GM10266 (cell line): ENCODE results near the gene SPG7.
"Not testable (repeated sequence)": the region's sequence is repeated elsewhere in the genome, so short reads cannot be mapped to it uniquely, and the experiment has no call there.

Experiments used
- DNase-seq: peaks from one replicate; pipeline ENCODE4 v3.0.0; 2012; ENCODE audit errors: extremely low spot score
- TF ChIP-seq, protein P1 (sequence below): IDR thresholded peaks from 2 replicates; pipeline ENCODE4 v1.5.1; 2012; ENCODE audit warnings: mild to moderate bottlenecking, low read depth; ENCODE audit not compliant: control insufficient read depth, insufficient read depth; ENCODE audit errors: missing control alignments

The SPG7 gene

DNA sequence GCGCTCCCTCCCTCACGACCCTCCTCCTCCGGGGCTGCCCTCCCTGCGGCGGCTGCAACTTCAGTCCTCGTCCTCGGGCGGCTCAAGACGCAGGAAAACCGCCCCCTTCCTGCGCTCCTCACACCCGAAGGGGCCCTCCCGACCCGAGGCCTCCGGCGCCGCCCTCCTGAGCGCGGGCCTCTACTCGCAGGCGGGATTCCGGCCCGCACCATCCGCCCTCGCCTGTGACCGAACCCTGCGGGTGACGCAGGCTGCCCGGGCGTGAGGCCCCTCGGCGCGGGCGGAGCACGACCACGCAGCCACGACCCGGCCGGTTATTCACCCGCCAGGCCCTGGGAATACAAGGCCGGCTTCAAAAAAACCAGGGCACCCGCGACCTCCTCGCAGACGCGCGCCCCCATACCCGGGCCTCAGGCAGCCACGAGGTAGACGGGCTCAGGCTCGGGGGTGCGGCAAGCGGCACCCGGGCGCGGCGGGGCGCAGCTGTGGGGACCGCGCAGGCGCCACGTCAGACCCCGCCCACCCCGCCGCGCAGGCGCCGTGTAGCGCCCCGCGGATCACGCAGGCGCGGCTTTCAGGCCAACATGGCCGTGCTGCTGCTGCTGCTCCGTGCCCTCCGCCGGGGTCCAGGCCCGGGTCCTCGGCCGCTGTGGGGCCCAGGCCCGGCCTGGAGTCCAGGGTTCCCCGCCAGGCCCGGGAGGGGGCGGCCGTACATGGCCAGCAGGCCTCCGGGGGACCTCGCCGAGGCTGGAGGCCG is at the start of gene SPG7:
Gene SPG7 (plus strand): TSS at position 570 of the 757 bp plus-strand sequence. CDS start 15 bp downstream, at position 585.
- TF ChIP-seq, protein P1, sequence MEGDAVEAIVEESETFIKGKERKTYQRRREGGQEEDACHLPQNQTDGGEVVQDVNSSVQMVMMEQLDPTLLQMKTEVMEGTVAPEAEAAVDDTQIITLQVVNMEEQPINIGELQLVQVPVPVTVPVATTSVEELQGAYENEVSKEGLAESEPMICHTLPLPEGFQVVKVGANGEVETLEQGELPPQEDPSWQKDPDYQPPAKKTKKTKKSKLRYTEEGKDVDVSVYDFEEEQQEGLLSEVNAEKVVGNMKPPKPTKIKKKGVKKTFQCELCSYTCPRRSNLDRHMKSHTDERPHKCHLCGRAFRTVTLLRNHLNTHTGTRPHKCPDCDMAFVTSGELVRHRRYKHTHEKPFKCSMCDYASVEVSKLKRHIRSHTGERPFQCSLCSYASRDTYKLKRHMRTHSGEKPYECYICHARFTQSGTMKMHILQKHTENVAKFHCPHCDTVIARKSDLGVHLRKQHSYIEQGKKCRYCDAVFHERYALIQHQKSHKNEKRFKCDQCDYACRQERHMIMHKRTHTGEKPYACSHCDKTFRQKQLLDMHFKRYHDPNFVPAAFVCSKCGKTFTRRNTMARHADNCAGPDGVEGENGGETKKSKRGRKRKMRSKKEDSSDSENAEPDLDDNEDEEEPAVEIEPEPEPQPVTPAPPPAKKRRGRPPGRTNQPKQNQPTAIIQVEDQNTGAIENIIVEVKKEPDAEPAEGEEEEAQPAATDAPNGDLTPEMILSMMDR = no peak
- DNase-seq = peak; percentile 99

DNA sequence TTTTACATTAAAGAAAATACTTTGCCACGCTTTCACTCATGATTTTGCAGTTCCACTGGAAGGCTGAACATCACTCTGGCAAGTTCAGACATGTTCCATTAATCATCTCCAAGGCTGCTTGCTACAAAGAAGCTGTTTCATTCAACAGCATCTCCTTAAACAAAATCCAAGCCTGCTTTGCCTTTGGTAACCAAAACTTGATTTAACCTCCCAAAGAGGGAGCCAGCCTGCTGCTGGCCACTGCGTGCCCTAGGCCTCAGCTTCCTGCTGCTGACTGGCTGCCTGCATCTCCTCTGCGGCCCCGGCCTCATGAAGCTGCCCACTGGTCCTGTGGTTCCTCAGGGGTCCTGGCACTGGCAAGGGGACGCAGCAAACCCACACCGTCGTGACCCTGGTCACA is 49.7 kb upstream of the SPG7 start:
- TF ChIP-seq, protein P1 = no peak
- no peak for DNase-seq

DNA sequence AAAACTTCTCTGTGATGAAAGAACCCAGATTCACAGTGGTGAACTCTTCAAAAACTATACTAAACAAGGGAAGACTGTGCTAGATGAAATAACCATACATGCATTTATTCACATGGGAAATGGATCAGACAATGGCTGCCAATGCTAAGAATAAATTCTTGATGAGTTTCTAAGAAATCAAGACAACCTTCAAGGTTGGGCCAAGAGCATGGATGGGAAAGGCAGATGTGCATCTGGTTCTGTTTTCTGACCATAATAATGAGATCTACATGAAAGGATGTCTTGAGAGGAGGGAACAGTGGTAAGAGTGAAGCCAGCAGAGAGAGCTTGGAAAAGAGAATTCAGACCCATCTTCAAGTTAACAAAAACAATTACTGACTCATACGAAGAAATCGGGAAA is 49.2 kb upstream of the SPG7 start:
- DNase-seq = no peak
- TF ChIP-seq, protein P1 = no peak

DNA sequence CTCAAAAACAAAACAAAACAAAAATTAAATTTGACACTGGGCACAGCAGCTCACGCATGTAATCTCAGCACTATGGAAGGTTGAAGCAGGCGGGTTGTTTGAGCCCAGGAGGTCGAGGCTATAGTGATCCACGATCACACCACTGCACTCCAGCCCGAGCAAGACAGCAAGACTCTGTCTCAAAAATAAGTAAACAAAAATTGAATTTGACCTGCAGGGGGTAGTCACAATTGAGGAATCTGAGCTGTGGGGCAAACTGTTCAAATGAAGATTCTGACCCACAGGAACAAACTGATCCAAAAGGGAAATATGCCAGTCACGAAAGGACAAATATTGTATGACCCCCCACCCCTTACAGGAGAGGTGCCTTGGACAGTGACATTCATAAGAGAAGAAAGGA is 47.6 kb upstream of the SPG7 start:
- DNase-seq = no peak
- TF ChIP-seq, protein P1 = no peak

DNA sequence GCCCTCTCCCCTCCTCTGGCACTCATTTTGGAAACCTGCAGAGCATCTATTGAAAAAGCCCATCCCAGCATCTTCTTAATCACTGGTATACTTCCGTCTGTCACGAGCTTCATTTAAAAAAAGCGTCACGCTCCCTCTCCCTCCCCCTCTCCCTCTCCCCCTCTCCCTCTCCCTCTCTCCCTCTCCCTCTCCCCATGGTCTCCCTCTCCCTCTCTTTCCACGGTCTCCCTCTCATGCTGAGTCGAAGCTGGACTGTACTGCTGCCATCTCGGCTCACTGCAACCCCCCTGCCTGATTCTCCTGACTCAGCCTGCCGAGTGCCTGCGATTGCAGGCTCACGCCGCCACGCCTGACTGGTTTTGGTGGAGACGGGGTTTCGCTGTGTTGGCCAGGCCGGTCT is 46.3 kb upstream of the SPG7 start:
- not testable (repeated sequence) for DNase-seq

DNA sequence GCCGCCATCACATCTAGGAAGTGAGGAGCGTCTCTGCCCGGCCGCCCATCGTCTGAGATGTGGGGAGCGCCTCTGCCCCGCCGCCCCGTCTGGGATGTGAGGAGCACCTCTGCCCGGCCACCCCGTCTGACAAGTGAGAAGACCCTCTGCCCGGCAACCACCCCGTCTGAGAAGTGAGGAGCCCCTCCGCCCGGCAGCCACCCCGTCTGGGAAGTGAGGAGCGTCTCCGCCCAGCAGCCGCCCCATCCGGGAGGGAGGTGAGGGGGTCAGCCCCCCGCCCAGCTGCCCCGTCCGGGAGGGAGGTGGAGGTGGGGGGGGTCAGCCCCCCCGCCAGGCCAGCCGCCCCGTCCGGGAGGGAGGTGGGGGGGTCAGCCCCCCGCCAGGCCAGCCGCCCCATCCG is 45.6 kb upstream of the SPG7 start:
- DNase-seq = not testable (repeated sequence)

DNA sequence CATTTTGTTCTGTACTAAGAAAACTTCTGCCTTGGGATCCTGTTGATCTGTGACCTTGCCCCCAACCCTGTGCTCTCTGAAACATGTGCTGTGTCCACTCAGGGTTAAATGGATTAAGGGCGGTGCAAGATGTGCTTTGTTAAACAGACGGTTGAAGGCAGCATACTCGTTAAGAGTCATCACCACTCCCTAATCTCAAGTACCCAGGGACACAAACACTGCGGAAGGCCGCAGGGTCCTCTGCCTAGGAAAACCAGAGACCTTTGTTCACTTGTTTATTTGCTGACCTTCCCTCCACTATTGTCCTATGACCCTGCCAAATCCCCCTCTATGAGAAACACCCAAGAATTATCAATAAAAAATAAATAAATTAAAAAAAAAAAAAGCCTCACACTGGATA is 44.9 kb upstream of the SPG7 start:
- DNase-seq = not testable (repeated sequence)

DNA sequence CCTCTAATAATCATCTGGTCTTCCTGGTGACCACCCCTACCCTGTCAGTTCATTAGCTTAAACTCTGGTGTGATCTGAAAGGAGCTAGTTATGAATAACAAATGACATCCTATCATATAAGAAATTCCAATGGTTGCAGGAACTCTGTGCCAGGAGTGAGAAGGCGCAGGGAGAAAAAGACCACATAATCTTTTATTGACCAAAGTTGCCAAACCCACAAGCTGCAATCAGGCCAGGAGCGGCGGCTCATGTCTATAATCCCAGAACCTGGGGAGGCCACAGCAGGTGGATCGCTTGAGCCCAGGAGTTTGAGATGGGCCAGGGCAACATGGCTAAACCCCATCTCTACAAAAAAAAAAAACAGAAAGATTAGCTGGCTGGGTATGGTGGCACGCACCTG is 41.3 kb upstream of the SPG7 start:
- TF ChIP-seq, protein P1 = no peak
- DNase-seq = no peak

DNA sequence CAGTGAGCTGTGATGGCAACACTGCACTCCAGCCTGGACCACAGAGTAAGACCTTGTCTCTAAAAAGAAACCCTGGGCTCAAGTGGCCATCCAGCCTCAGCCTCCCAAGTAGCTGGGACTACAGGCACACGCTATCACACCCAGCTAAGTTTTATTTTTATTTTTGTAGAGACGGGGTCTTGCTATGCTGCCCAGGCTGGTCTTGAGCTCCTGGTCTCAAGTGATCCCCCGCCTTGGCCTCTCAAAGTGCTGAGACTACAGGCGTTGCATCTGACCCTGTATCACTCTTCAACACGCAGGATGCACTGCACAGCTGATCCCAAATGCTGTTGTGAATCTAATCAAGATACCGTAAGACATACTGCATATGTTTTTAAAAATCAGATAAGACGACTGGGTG is 40.8 kb upstream of the SPG7 start:
- TF ChIP-seq, protein P1 = no peak
- DNase-seq = no peak
